Body of pancreas (tissue), 4 donors: ENCODE measurements around the gene MCTP2.

Experiments
- CTCF ChIP-seq, 7 experiments: fragments of 450-650 bp in 4 of 7; fragments of 200-600 bp in 3 of 7; sonication (generic) in 3 of 7; IDR thresholded peaks; one replicate each; pipeline ENCODE4 v1.5.1; 2016 to 2019; ENCODE audit warnings: antibody characterized with exemption in 7 of 7
- POLR2A ChIP-seq, 3 donors: fragments of 450-650 bp; IDR thresholded peaks; one replicate each; pipeline ENCODE4 v1.6.1; 2016; ENCODE audit warnings: antibody characterized with exemption in 3 of 3, mild to moderate bottlenecking in 2 of 3

DNA sequence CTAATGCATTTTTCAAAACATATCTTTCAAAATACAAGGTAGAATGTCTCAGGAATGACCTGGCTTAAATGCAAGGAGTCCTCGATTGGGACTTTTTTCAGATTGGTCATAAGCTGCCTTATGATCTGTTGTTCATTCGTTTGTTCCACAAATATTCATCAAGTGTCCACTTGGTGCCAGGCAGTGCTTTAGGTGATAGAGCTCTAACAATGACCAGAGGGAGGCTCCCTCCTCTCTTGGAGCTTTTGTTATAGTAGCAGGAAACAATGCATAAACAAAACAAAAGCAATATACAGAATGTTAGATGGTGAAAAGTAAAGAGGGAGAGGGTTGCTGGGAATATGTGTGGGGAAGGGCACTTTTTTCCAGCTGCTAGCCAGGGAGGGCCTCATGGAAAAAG, 156.1 kb downstream of the MCTP2 start:
- no peak for TF ChIP-seq CTCF (IDR thresholded peaks at IDR 0.05)
- no peak for TF ChIP-seq POLR2A (IDR thresholded peaks at IDR 0.05)
